Psoas muscle (tissue), 8 donors: ENCODE results near the gene RPS6KA2. TPM values are rescaled to one million over a fixed set of nuclear protein-coding genes. Genes with fewer than 3 reads are reported as not detected.

ENCODE experiments used
- ATAC-seq, 4 donors: fragments of 200-7000 bp; cut with Tn5 transposase; one replicate each; pipeline ENCODE4 v1.9.1; 2020; ENCODE audit warnings: moderate library complexity in 3 of 4, mild to moderate bottlenecking in 2 of 4
- DNase-seq, 2 donors: peaks; one replicate each; pipeline ENCODE4 v3.0.0-alpha.2; 2020
- H3K27ac ChIP-seq: fragments of 200-600 bp; one replicate; pipeline ENCODE4 v1.8.0; 2022
- H3K27me3 ChIP-seq, 3 donors: fragments of 200-600 bp in 1 of 3; one replicate each; pipeline versions ENCODE4 v1.6.1 to v1.8.0; 2013 to 2022; ENCODE audit warnings: low read length in 2 of 3, mild to moderate bottlenecking in 2 of 3, moderate library complexity in 1 of 3; ENCODE audit not compliant: insufficient read depth in 3 of 3
- H3K36me3 ChIP-seq, 2 donors: fragments of 200-600 bp in 1 of 2; one replicate each; pipeline versions ENCODE4 v1.6.1 to v1.8.0; 2013 to 2022; ENCODE audit warnings: low read depth in 1 of 2, mild to moderate bottlenecking in 1 of 2, moderate library complexity in 1 of 2; ENCODE audit not compliant: insufficient read depth in 1 of 2
- H3K4me1 ChIP-seq: fragments of 200-600 bp; one replicate; pipeline ENCODE4 v1.8.0; 2022
- H3K4me3 ChIP-seq: fragments of 200-600 bp; one replicate; pipeline ENCODE4 v1.8.0; 2022; ENCODE audit warnings: mild to moderate bottlenecking
- H3K9me3 ChIP-seq: fragments of 200-600 bp; one replicate; pipeline ENCODE4 v1.8.0; 2022
- WGBS, 3 donors: extraction: QIAGEN DNeasy Blood & Tissue Kit; methylation state at CpG; one replicate each; pipeline versions ENCODE4 v1.1.6 to v1.1.7; 2013; 5-methylcytosine and 5-hydroxymethylcytosine counted together
- intact Hi-C, 2 donors: fragments of 100-400 bp; cut with DNase I; formaldehyde crosslinking; loops; one replicate each; pipeline versions ENCODE4 v1.11.0 to v1.14.2; 2022
- polyA plus RNA-seq, 3 donors: library from polyadenylated mRNA; stranded (reverse); fragments of 200-250 nt; gene quantifications; one replicate each; pipeline ENCODE4 v1.2.3, GENCODE V29; 2013
- total RNA-seq, 4 donors: library from RNA; stranded (reverse); fragmentation: NEBNext Ultra II Directional in 2 of 4; extraction: Animal tissue kit (Norgen Biotek cat#: 25700) in 2 of 4; gene quantifications; one replicate each; pipeline versions ENCODE4 v1.2.1 to v1.2.4, GENCODE V29; 2021 to 2023
- TF ChIP-seq, protein P1 (sequence below): fragments of 200-600 bp; IDR thresholded peaks from one replicate; pipeline ENCODE4 v1.8.0; 2022; ENCODE audit warnings: antibody characterized with exemption
- donor health status: healthy with polysubstance abuse.
- donor health status: DM: no; HTN: no; CAD: no; lungs with moderate emphysema.
- donor health status: Bipolar disorder and iron deficiency.
- donor health status: healthy.
- donor health status: DM: yes; HTN: yes; CAD: no.
- donor health status: DM: no; HTN: no; CAD: no.
- donor health status: DM: no; HTN: no; CAD: no.
- donor health status: DM: yes; HTN: yes; CAD: no.

RPS6KA2 gene
- total and polyA plus RNA-seq, 7 donors, result 7.8 to 40.4 (median 20.0) TPM

GRCh38 chr6:166610069-166610468 lies 17.0 kb downstream of the RPS6KA2 start:
- intact Hi-C loops, result loop anchor here in 1 of 2 donors (5.0 kb wide), 1 partner anchor 38 kb away; no protein-coding TSS in a partner anchor
- DNase-seq (no peak), ATAC-seq (no peak)
- H3K4me3 ChIP-seq, result no peak overlapping the region
- peaks cover 41% of the 10 kb centered on the region for H3K4me1 ChIP-seq
- 52 to 66% (median 55%) methylated on average over 9 of the region's 9 CpGs for WGBS, 3 donors
- no peaks in the 10 kb centered on the region for H3K36me3 ChIP-seq
- no peaks in the 10 kb centered on the region for H3K9me3 ChIP-seq
- no peak overlapping the region for H3K27ac ChIP-seq
- TF ChIP-seq, protein P1, sequence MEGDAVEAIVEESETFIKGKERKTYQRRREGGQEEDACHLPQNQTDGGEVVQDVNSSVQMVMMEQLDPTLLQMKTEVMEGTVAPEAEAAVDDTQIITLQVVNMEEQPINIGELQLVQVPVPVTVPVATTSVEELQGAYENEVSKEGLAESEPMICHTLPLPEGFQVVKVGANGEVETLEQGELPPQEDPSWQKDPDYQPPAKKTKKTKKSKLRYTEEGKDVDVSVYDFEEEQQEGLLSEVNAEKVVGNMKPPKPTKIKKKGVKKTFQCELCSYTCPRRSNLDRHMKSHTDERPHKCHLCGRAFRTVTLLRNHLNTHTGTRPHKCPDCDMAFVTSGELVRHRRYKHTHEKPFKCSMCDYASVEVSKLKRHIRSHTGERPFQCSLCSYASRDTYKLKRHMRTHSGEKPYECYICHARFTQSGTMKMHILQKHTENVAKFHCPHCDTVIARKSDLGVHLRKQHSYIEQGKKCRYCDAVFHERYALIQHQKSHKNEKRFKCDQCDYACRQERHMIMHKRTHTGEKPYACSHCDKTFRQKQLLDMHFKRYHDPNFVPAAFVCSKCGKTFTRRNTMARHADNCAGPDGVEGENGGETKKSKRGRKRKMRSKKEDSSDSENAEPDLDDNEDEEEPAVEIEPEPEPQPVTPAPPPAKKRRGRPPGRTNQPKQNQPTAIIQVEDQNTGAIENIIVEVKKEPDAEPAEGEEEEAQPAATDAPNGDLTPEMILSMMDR, result no peak
- no peaks in the 10 kb centered on the region for H3K27me3 ChIP-seq

GRCh38 chr6:166608774-166609173 lies 18.3 kb downstream of the RPS6KA2 start:
- Histone ChIP-seq H3K27ac (no peak overlapping the region), H3K9me3 (no peaks in the 10 kb centered on the region), H3K36me3 (no peaks in the 10 kb centered on the region), H3K27me3 (no peaks in the 10 kb centered on the region), H3K4me1 (peaks cover 30% of the 10 kb centered on the region), H3K4me3 (no peak overlapping the region)
- DNase-seq (no peak), ATAC-seq (no peak)
- TF ChIP-seq, protein P1, result no peak
- 90 to 94% (median 93%) methylated on average over 4 of the region's 4 CpGs for WGBS, 3 donors
- intact Hi-C loops, result no loop called here

DNA sequence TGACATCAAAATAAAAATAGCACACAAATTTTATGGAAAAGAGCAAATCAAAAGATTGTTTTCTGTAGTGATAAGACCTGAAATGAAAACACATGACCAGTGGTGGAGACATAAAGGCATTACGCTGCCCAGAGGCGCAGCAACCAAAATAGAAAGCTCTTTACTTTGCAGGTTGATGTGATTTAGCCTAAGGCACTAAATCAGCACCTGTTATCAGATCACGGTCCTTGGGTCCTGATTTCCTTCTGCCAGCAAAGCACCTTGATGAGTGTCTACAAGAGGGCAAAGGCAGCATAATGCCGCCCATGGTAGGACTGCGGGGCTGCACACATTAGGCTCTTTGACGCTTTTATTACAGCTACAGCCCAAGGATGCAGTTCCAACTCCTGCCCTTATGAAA lies 21.3 kb downstream of the RPS6KA2 start:
- no peak for DNase-seq
- Histone ChIP-seq H3K9me3 (no peaks in the 10 kb centered on the region), H3K27ac (no peak overlapping the region), H3K4me3 (no peak overlapping the region), H3K36me3 (no peaks in the 10 kb centered on the region), H3K27me3 (no peaks in the 10 kb centered on the region), H3K4me1 (peaks cover 6% of the 10 kb centered on the region)
- intact Hi-C loops, result no loop called here
- TF ChIP-seq, protein P1, result no peak
- WGBS, 3 donors, result 87 to 96% (median 89%) methylated on average over 6 of the region's 6 CpGs
- ATAC-seq, result no peak

- Histone ChIP-seq H3K4me3 (no peak overlapping the region), H3K27me3 (no peaks in the 10 kb centered on the region), H3K36me3 (no peaks in the 10 kb centered on the region), H3K27ac (no peak overlapping the region), H3K4me1 (peaks cover 2% of the 10 kb centered on the region), H3K9me3 (no peaks in the 10 kb centered on the region)
- DNase-seq (no peak), ATAC-seq (no peak)
- intact Hi-C loops, result no loop called here
- whole genome bisulfite sequencing, 3 donors, result 93 to 94% (median 94%) methylated on average over 6 of the region's 6 CpGs
- TF ChIP-seq, protein P1, result no peak
Measured at GRCh38 chr6:166604911-166605310, 22.1 kb downstream of the RPS6KA2 start.

GRCh38 chr6:166604328-166604727 lies 22.7 kb downstream of the RPS6KA2 start:
- Histone ChIP-seq H3K9me3 (no peaks in the 10 kb centered on the region), H3K27ac (no peak overlapping the region), H3K36me3 (no peaks in the 10 kb centered on the region), H3K27me3 (no peaks in the 10 kb centered on the region), H3K4me3 (no peak overlapping the region), H3K4me1 (no peaks in the 10 kb centered on the region)
- 96 to 98% (median 98%) methylated on average over 9 of the region's 9 CpGs for WGBS, 3 donors
- TF ChIP-seq, protein P1, result no peak
- ATAC-seq (no peak), DNase-seq (no peak)
- intact Hi-C loops, result no loop called here
